SK-N-MC (cell line): ENCODE data around the gene STAT5B.
"Not testable (repeated sequence)": the region's sequence is repeated elsewhere in the genome, so short reads cannot be mapped to it uniquely, and the experiment has no call there.

ENCODE experiments used
- DNase-seq: peaks from one replicate; pipeline ENCODE4 v3.0.0-alpha.2; 2011; ENCODE audit warnings: low read depth, low spot score
- H3K27ac ChIP-seq: fragments of 200-600 bp; sonication (generic); 2 replicates; pipeline ENCODE4 v1.5.1; 2016; ENCODE audit warnings: mixed run types
- H3K36me3 ChIP-seq: fragments of 200-600 bp; sonication (generic); 2 replicates; pipeline ENCODE4 v1.6.1; 2017; ENCODE audit warnings: antibody characterized with exemption, low read length, mixed read lengths; ENCODE audit not compliant: insufficient read depth
- H3K4me3 ChIP-seq: fragments of 200-600 bp; sonication (generic); 2 replicates; pipeline ENCODE4 v1.5.1; 2016
- H3K9ac ChIP-seq: fragments of 200-600 bp; sonication (generic); 2 replicates; pipeline ENCODE4 v1.8.0; 2017; ENCODE audit warnings: mixed run types, mixed read lengths; ENCODE audit not compliant: insufficient read length
- H3K9me3 ChIP-seq: fragments of 200-600 bp; sonication (generic); 2 replicates; pipeline ENCODE4 v1.6.1; 2017; ENCODE audit warnings: low read depth, mild to moderate bottlenecking, antibody characterized with exemption, low read length, moderate library complexity, mixed read lengths
- EZH2 ChIP-seq: fragments of 200-600 bp; sonication (generic); IDR thresholded peaks from one replicate; pipeline ENCODE4 v1.6.1; 2017; ENCODE audit warnings: antibody characterized with exemption
- FOXP2 ChIP-seq: optimal IDR thresholded peaks from 2 replicates; pipeline ENCODE3; 2011; ENCODE audit warnings: mild to moderate bottlenecking, moderate library complexity; ENCODE audit not compliant: insufficient read depth; ENCODE audit errors: extremely low read length, control extremely low read depth
- POLR2AphosphoS5 ChIP-seq: IDR thresholded peaks from 2 replicates; pipeline ENCODE4 v1.6.1; 2012; ENCODE audit warnings: mild to moderate bottlenecking, low read depth, low read length, borderline replicate concordance

The STAT5B gene

GRCh38 chr17:42225646-42226045 is 50.5 kb downstream of the STAT5B start:
- Histone ChIP-seq H3K9ac (no peak overlapping the region), H3K27ac (no peak overlapping the region), H3K9me3 (no peaks in the 10 kb centered on the region), H3K36me3 (no peaks in the 10 kb centered on the region), H3K4me3 (no peak overlapping the region)
- TF ChIP-seq EZH2 (no peak), POLR2AphosphoS5 (no peak), FOXP2 (no peak)
- DNase-seq = no peak

DNA sequence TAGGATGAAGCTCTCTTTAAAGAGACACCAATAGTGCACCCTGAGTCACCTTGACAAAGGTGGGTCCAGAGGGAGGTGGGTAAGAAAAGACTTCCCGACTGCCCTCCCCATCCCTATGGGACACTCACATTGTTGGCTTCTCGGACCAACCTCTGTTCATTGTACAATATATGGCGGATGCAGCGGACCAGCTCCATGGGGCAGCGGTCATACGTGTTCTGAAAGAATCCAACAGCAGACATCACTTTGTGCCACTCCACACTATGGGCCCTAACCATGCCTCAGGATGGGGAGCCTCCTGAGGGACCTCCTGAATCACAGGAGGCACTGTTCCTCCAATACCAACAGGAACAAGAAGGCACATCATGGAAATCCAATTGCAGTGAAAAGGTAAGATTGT is 51.5 kb downstream of the STAT5B start:
- no peak for TF ChIP-seq POLR2AphosphoS5
- no peak for TF ChIP-seq EZH2
- no peak for TF ChIP-seq FOXP2
- no peak for DNase-seq
- no peak overlapping the region for H3K9ac ChIP-seq
- no peak overlapping the region for H3K27ac ChIP-seq
- no peaks in the 10 kb centered on the region for H3K9me3 ChIP-seq
- H3K36me3 ChIP-seq = no peaks in the 10 kb centered on the region
- H3K4me3 ChIP-seq = no peak overlapping the region

DNA sequence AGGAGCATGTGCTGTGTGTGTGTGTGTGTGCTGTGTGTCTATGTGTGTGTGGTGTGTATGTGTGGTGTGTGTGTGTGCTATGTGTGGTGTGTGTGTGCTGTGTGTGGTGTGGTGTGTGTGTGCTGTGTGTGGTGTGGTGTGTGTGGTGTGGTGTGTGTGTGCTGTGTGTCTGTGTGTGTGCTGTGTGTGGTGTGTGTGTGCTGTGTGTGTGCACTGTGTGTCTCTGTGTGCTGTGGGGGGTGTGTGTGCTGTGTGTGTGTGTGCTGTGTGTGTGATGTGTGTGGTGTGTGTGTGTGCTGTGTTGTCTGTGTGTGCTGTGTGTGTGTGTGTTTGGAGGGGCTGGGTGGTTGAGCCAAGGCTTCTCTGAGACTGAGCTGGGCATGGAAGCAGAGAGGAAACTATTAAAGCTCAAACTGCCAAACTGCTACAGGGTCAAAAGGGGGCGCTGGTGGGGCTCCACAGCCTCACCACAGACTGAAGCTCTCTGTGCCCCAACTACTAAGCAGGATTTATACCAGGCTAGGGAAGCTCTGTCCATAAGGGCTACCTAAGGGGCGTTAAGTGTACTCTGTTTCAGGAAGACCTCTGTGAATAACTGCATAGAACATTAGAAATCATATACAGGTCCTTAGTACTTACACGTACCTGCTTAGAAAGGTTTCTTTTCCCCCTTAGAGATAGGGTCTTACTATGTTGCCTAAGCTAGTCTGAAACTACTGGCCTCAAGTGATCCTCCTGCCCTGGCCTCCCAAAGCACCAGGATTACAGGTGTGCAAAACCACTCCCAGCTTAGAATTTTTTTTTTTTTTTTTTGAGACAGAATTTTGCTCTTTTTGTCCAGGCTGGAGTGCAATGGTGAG is 54.1 kb downstream of the STAT5B start:
- no peaks in the 10 kb centered on the region for H3K9me3 ChIP-seq
- H3K36me3 ChIP-seq = no peaks in the 10 kb centered on the region; the same call in 1 of the 2 replicates
- no peak for DNase-seq
- no peak overlapping the region for H3K27ac ChIP-seq
- TF ChIP-seq EZH2 = no peak
- no peak for TF ChIP-seq POLR2AphosphoS5
- no peak for TF ChIP-seq FOXP2
- H3K4me3 ChIP-seq = no peak overlapping the region
- H3K9ac ChIP-seq = no peak overlapping the region

DNA sequence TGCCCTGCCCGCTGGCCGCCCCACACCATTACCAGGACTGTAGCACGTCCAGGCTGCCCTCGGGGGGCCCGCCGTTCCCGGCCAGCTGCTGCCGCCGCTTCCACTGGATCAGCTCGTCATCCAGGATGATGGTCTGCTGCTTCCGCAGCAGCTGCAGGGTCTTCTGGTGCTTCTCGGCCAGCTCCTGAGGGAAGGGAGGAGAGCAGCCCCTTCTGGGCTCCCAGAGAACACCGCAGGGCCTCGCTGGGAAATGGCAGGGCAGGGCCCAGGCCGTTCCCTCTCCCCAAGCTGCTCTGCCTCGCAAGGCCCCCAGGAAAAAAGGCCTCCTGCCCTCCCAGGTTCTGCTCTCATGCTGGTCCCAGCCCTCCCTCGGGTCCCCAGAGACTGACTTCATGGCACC is 56.9 kb downstream of the STAT5B start:
- not testable (repeated sequence) for H3K9me3 ChIP-seq, H3K4me3 ChIP-seq, DNase-seq, H3K9ac ChIP-seq, H3K27ac ChIP-seq, H3K36me3 ChIP-seq

GRCh38 chr17:42214156-42214555 is 62.0 kb downstream of the STAT5B start:
- Histone ChIP-seq H3K4me3 (no peak overlapping the region), H3K9ac (no peak overlapping the region), H3K36me3 (peaks cover 15% of the 10 kb centered on the region), H3K27ac (no peak overlapping the region), H3K9me3 (no peaks in the 10 kb centered on the region)
- DNase-seq = no peak
- TF ChIP-seq FOXP2 (no peak), POLR2AphosphoS5 (no peak), EZH2 (no peak)

- TF ChIP-seq EZH2 = no peak
- TF ChIP-seq FOXP2 = no peak
- TF ChIP-seq POLR2AphosphoS5 = no peak
- Histone ChIP-seq H3K36me3 (peaks cover 16% of the 10 kb centered on the region), H3K27ac (no peak overlapping the region), H3K4me3 (no peak overlapping the region), H3K9ac (no peak overlapping the region), H3K9me3 (no peaks in the 10 kb centered on the region)
- no peak for DNase-seq
Measured at GRCh38 chr17:42212382-42212781, 63.8 kb downstream of the STAT5B start.

DNA sequence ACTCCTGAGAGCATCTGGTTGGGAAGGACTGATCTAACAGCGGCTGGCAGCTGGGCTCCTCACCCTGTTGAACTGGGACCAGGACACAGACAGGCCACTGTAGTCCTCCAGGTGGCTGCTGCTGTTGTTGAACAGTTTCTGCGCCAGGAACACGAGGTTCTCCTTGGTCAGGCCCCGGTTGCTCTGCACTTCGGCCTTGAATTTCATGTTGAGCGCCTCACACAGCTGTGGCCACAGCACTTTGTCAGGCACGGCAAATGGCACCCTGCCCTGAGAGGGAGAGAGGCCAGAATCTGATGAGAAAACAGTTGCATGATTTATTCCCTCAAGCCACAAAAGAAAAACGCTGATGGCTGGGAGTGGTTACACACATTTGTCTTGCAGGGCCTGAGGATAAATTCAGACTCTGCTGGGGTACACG is 64.3 kb downstream of the STAT5B start:
- H3K9ac ChIP-seq, DNase-seq, H3K27ac ChIP-seq, H3K4me3 ChIP-seq, H3K9me3 ChIP-seq: not testable (repeated sequence)
- peaks cover 19% of the 10 kb centered on the region for H3K36me3 ChIP-seq

DNA sequence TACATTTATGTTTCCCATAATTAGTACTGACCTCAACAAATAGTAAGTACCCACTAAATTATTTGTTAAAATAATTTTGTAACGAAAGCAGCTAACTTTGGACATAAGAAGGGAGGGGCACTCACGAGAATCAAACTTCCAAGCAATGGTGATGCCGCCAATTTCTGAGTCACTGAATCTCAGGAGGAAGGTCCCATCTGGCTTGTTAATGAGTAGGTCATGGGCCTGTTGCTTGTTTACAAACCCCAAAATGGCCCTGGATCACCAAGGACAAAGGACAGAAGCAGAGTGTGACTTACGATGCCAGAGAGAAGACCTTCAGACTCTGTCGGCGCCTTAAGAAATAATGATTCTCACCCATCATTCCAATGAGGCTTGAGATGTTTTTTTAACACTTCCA is 66.1 kb downstream of the STAT5B start:
- no peak overlapping the region for H3K4me3 ChIP-seq
- no peaks in the 10 kb centered on the region for H3K9me3 ChIP-seq
- no peak overlapping the region for H3K9ac ChIP-seq
- TF ChIP-seq FOXP2 = no peak
- no peak for TF ChIP-seq POLR2AphosphoS5
- no peak for TF ChIP-seq EZH2
- H3K36me3 ChIP-seq = peaks cover 19% of the 10 kb centered on the region
- DNase-seq = no peak
- no peak overlapping the region for H3K27ac ChIP-seq

DNA sequence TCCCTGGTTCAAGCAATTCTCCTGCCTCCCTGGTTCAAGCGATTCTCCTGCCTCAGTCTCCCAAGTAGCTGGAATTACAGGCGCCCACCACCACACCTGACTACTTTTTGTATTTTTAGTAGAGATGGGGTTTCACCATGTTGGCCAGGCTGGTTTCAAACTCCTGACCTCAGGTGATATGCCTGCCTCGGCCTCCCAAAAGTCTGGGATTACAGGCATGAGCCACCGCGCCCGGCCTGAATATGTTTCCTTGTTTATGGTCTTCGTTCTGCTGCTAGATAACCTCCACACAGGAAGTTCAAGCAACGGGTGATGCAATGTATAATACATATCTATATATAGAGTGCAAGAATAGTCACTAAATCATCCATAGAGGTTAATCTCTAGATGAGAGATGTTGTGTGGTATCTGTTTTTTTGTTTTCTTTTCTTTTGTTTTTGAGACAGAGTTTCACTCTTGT is 70.0 kb downstream of the STAT5B start:
- not testable (repeated sequence) for H3K9ac ChIP-seq, H3K9me3 ChIP-seq, H3K27ac ChIP-seq, DNase-seq, H3K4me3 ChIP-seq
- H3K36me3 ChIP-seq = peaks cover 19% of the 10 kb centered on the region
